ENCODE data around the gene TMEM89.

DNA sequence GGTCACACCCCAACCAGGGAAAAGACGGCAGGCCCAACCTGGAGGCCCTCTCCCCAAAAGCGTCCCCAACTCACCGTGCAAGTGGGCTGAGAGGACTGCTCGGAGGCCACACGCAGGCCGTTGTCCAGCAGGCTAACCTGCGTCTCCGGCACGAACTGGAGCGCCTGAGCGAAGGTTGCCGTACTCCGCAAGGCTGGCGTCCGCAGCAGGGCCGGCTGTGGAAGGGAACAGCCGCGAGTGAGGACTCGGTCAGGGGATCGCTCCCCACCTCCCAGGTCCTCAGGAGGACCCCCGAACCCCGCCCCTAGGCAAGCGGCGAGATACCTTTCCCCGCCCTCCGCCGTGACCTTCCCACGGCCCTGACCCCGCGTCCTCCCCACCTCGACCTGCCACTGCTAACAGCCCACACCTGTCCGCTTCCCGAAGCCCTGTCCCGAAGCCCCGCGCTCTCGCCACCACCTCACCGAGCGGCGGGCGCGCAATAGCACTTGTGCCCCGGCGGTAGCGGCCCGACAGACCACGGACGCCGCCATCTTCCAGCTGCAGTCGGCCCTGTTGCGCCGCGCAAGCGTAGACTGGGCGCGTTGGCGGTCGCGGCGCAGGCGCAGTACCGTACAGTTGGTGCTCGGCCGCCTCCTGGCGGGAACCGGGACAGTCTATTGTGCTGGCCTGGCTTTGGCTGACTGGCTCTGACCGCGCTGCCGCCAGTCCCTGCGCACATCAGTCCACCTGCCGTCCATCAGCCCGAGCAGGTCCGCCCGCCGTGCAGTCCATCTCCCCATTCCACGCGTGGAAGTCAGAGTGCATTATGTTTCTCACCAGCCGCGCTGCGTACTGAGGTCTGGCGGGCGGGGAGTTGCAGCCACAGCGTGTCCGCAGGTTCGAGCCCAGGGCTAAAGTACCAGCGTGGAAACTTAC lies 12.2 kb downstream of the TMEM89 start, which contains the start of gene UQCRC1:
- TF ChIP-seq CTCF (IDR thresholded peaks at IDR 0.05) = peak; percentile 81
- no peak for TF ChIP-seq EZH2 (IDR thresholded peaks at IDR 0.05; ENCODE audit: borderline replicate concordance, insufficient read depth, low read depth, low read length, poor library complexity, severe bottlenecking)
